GM12878 (cell line): ENCODE data around the gene PLTP. TPM values are rescaled to one million over a fixed set of nuclear protein-coding genes. Genes with fewer than 3 reads are reported as not detected.

Source experiments
- ATF3 ChIP-seq: IDR thresholded peaks from 2 replicates; pipeline ENCODE4 v1.6.1; 2011; ENCODE audit warnings: low read depth, mild to moderate bottlenecking, low read length, moderate library complexity, borderline replicate concordance; ENCODE audit errors: extremely low read depth
- GATAD2B ChIP-seq: fragments of 450-650 bp; conservative IDR thresholded peaks from 2 replicates; pipeline ENCODE4 v1.6.1; 2017; ENCODE audit warnings: low read depth, mild to moderate bottlenecking, moderate library complexity
- HDGF ChIP-seq: fragments of 450-650 bp; IDR thresholded peaks from 2 replicates; pipeline ENCODE4 v1.6.1; 2016; ENCODE audit warnings: antibody characterized with exemption
- MXI1 ChIP-seq: fragments of 150-350 bp; IDR thresholded peaks from 2 replicates; pipeline ENCODE4 v1.6.1; 2011; ENCODE audit warnings: low read depth, mild to moderate bottlenecking, inconsistent platforms, low read length, improper control_type of control experiment
- NFYB ChIP-seq: IDR thresholded peaks from 2 replicates; pipeline ENCODE4 v1.6.1; 2011; ENCODE audit warnings: low read depth, mild to moderate bottlenecking, low read length, improper control_type of control experiment, moderate library complexity; ENCODE audit not compliant: insufficient read depth
- NKRF ChIP-seq: fragments of 450-650 bp; conservative IDR thresholded peaks from 2 replicates; pipeline ENCODE4 v1.6.1; 2017; ENCODE audit warnings: mild to moderate bottlenecking, moderate library complexity
- POU2F2 ChIP-seq: IDR thresholded peaks from 3 replicates; pipeline ENCODE4 v1.6.1; 2011; ENCODE audit warnings: low read depth, mild to moderate bottlenecking, low read length, borderline replicate concordance
- RELA ChIP-seq: fragments of 450-650 bp; IDR thresholded peaks from 2 replicates; pipeline ENCODE4 v1.8.0; 2014; ENCODE audit warnings: borderline replicate concordance; ENCODE audit not compliant: partially characterized antibody
- REST ChIP-seq: IDR thresholded peaks from 2 replicates; pipeline ENCODE4 v1.6.1; 2012; ENCODE audit warnings: mild to moderate bottlenecking, low read depth, low read length
- SP1 ChIP-seq: IDR thresholded peaks from one replicate; pipeline ENCODE4 v1.6.1; 2011; ENCODE audit warnings: low read depth, low read length
- USF2 ChIP-seq: IDR thresholded peaks from 2 replicates; pipeline ENCODE4 v1.6.1; 2011; ENCODE audit warnings: low read depth, low read length, improper control_type of control experiment, borderline replicate concordance
- ZBTB4 ChIP-seq: fragments of 450-650 bp; formaldehyde crosslinking; IDR thresholded peaks from 2 replicates; pipeline ENCODE4 v1.4.0; 2022; ENCODE audit warnings: mild to moderate bottlenecking, moderate library complexity
- ZNF687 ChIP-seq: fragments of 450-650 bp; IDR thresholded peaks from 2 replicates; pipeline ENCODE4 v1.6.1; 2017; ENCODE audit warnings: mild to moderate bottlenecking, moderate library complexity
- polyA plus RNA-seq, 11 experiments: library from polyadenylated mRNA; depleted of rRNA in 4 of 11; unstranded in 6 of 11; stranded (reverse) in 5 of 11; fragments of >200 nt; fragmentation: Nextera tagmentation in 4 of 11; fragmentation: Illumina TruSeq in 1 of 11; extraction: Ambion mirVana in 4 of 11; extraction: Trizol in 1 of 11; gene quantifications; 1 replicate in 1 of 11; 2 replicates in 10 of 11; pipeline versions ENCODE4 v1.2.1 to v1.2.3, GENCODE V29; 2011 to 2016; ENCODE audit warnings: inconsistent platforms in 2 of 11, missing spikeins in 2 of 11, low read depth in 1 of 11
- total RNA-seq, 4 experiments: library from RNA; depleted of rRNA in 3 of 4; stranded (reverse); fragments of >200 nt in 3 of 4; fragmentation: Illumina TruSeq in 1 of 4; extraction: Trizol in 1 of 4; gene quantifications; 2 replicates each; pipeline versions ENCODE4 v1.2.1 to v1.2.3, GENCODE V29; 2013 to 2021

Gene PLTP
- total and polyA plus RNA-seq, 10 of the 15 experiments (the other 5 are each of a cell fraction or from before 2014, with no cell fraction given), result 1.6 to 17.0 (median 7.6) TPM

GRCh38 chr20:45934586-45935415 is 22.8 kb upstream of the PLTP start, which contains the start of gene PCIF1 (continued):
- TF ChIP-seq REST (no peak), SP1 (peak; percentile 85), GATAD2B (peak; percentile 87; the same call in 1 of the 2 replicates), HDGF (peak; percentile 26; the same call in 1 of the 2 replicates), NKRF (peak; percentile 87), MXI1 (peak; percentile 21; the same call in 1 of the 2 replicates), ZNF687 (peak; percentile 81), ZBTB4 (CRISPR knock-in tag) (no peak), NFYB (peak; percentile 91), POU2F2 (peak; percentile 26), RELA (peak; percentile 96), USF2 (peak; percentile 79), ATF3 (peak; percentile 45; the same call in 1 of the 2 replicates)
